Loucy (cell line): ENCODE measurements around the gene DAG1.

ENCODE experiments used
- H2AFZ ChIP-seq: fragments of 200-600 bp; sonication (generic); 2 replicates; pipeline ENCODE4 v1.6.0; 2016; ENCODE audit warnings: antibody characterized with exemption, mild to moderate bottlenecking, low read length, moderate library complexity
- H3F3A ChIP-seq: fragments of 200-600 bp; 2 replicates; pipeline ENCODE4 v1.6.0; 2016; ENCODE audit warnings: antibody characterized with exemption, low read depth, mild to moderate bottlenecking
- H3K27me3 ChIP-seq: fragments of 200-600 bp; sonication (generic); 2 replicates; pipeline ENCODE4 v1.6.1; 2014; ENCODE audit warnings: low read length, mild to moderate bottlenecking; ENCODE audit not compliant: insufficient read depth, poor library complexity, severe bottlenecking
- H3K36me3 ChIP-seq: fragments of 200-600 bp; sonication (generic); 2 replicates; pipeline ENCODE4 v1.6.1; 2016; ENCODE audit warnings: low read length; ENCODE audit not compliant: insufficient read depth
- H3K4me1 ChIP-seq: fragments of 200-600 bp; sonication (generic); 2 replicates; pipeline ENCODE4 v1.5.1; 2014; ENCODE audit warnings: low read length, mild to moderate bottlenecking; ENCODE audit not compliant: insufficient read depth, poor library complexity, severe bottlenecking
- H3K4me2 ChIP-seq: fragments of 200-600 bp; sonication (generic); 2 replicates; pipeline ENCODE4 v1.6.0; 2014; ENCODE audit warnings: antibody characterized with exemption, low read length, low read depth, mild to moderate bottlenecking; ENCODE audit not compliant: poor library complexity, severe bottlenecking
- H3K4me3 ChIP-seq: fragments of 200-600 bp; sonication (generic); 2 replicates; pipeline ENCODE4 v1.5.1; 2014; ENCODE audit warnings: low read length, mild to moderate bottlenecking, mixed read lengths; ENCODE audit not compliant: poor library complexity, severe bottlenecking
- H3K79me2 ChIP-seq: fragments of 200-600 bp; sonication (generic); 2 replicates; pipeline ENCODE4 v1.6.1; 2014; ENCODE audit warnings: low read length; ENCODE audit not compliant: insufficient read depth
- H3K9ac ChIP-seq: fragments of 200-600 bp; sonication (generic); 2 replicates; pipeline ENCODE4 v1.6.0; 2014; ENCODE audit warnings: mild to moderate bottlenecking, low read depth, low read length, moderate library complexity; ENCODE audit not compliant: poor library complexity, severe bottlenecking
- H3K9me2 ChIP-seq: fragments of 200-600 bp; sonication (generic); replicated peaks from 2 replicates; pipeline ENCODE4 v1.6.1; 2016; ENCODE audit warnings: low read depth, low read length, mixed read lengths
- H3K9me3 ChIP-seq: fragments of 200-600 bp; sonication (generic); 2 replicates; pipeline ENCODE4 v1.6.1; 2014; ENCODE audit warnings: mild to moderate bottlenecking, antibody characterized with exemption, low read length, low read depth; ENCODE audit not compliant: insufficient read depth
- H4K20me1 ChIP-seq: fragments of 200-600 bp; sonication (generic); 2 replicates; pipeline ENCODE4 v1.6.0; 2014; ENCODE audit warnings: antibody characterized with exemption, low read length, mild to moderate bottlenecking; ENCODE audit not compliant: insufficient read depth, poor library complexity, severe bottlenecking
- CTCF ChIP-seq: fragments of 200-600 bp; sonication (generic); conservative IDR thresholded peaks from 2 replicates; pipeline ENCODE4 v1.5.1; 2014; ENCODE audit warnings: mild to moderate bottlenecking, antibody characterized with exemption, low read length
- EZH2phosphoT487 ChIP-seq: fragments of 200-600 bp; IDR thresholded peaks from 2 replicates; pipeline ENCODE4 v1.6.1; 2018; ENCODE audit warnings: antibody characterized with exemption, mild to moderate bottlenecking, moderate library complexity, borderline replicate concordance

DAG1 gene

GRCh38 chr3:49500205-49500731 is 30.2 kb downstream of the DAG1 start:
- Histone ChIP-seq H3K4me1 (no peaks in the 10 kb centered on the region), H3K36me3 (no peaks in the 10 kb centered on the region), H3K9me2 (no peaks in the 10 kb centered on the region), H3K9ac (no peak overlapping the region), H3K4me3 (no peak overlapping the region), H3K9me3 (no peaks in the 10 kb centered on the region), H4K20me1 (no peaks in the 10 kb centered on the region), H3K4me2 (no peak overlapping the region), H3K27me3 (no peaks in the 10 kb centered on the region), H2AFZ (no peak overlapping the region), H3F3A (no peaks in the 10 kb centered on the region), H3K79me2 (no peaks in the 10 kb centered on the region)
- TF ChIP-seq EZH2phosphoT487 (no peak), CTCF (no peak)

GRCh38 chr3:49500732-49501609 is 30.9 kb downstream of the DAG1 start:
- H3K4me3 ChIP-seq: no peak overlapping the region
- H3K36me3 ChIP-seq: no peaks in the 10 kb centered on the region
- no peak overlapping the region for H3K4me2 ChIP-seq
- H3F3A ChIP-seq: no peaks in the 10 kb centered on the region
- H3K9me3 ChIP-seq: no peaks in the 10 kb centered on the region
- H3K9ac ChIP-seq: no peak overlapping the region
- TF ChIP-seq CTCF (no peak), EZH2phosphoT487 (no peak)
- H3K4me1 ChIP-seq: no peaks in the 10 kb centered on the region
- no peaks in the 10 kb centered on the region for H3K79me2 ChIP-seq
- H4K20me1 ChIP-seq: no peaks in the 10 kb centered on the region
- no peaks in the 10 kb centered on the region for H3K27me3 ChIP-seq
- no peaks in the 10 kb centered on the region for H3K9me2 ChIP-seq
- H2AFZ ChIP-seq: no peak overlapping the region

GRCh38 chr3:49501842-49502241 is 31.8 kb downstream of the DAG1 start:
- H3K79me2 ChIP-seq: no peaks in the 10 kb centered on the region
- no peak overlapping the region for H3K4me2 ChIP-seq
- no peaks in the 10 kb centered on the region for H4K20me1 ChIP-seq
- H3K36me3 ChIP-seq: no peaks in the 10 kb centered on the region
- H3K4me1 ChIP-seq: no peaks in the 10 kb centered on the region
- H2AFZ ChIP-seq: no peak overlapping the region
- H3K9ac ChIP-seq: no peak overlapping the region
- no peaks in the 10 kb centered on the region for H3F3A ChIP-seq
- no peaks in the 10 kb centered on the region for H3K9me2 ChIP-seq
- H3K4me3 ChIP-seq: no peak overlapping the region
- no peaks in the 10 kb centered on the region for H3K27me3 ChIP-seq
- no peaks in the 10 kb centered on the region for H3K9me3 ChIP-seq
- TF ChIP-seq CTCF (no peak), EZH2phosphoT487 (no peak)
